Neural cell (in vitro differentiated cells): Measurements from ENCODE around the gene FAM229A. TPM values are rescaled to one million over a fixed set of nuclear protein-coding genes. Genes with fewer than 3 reads are reported as not detected.
A peak's percentile ranks its signal among the peaks of the same experiment; 100 is the strongest.

Experiments
- H2AFZ ChIP-seq: fragments of 200-600, 300-800 bp; sonication (generic), shearing (Covaris generic); 2 replicates; pipeline ENCODE4 v1.6.0; 2014; ENCODE audit warnings: low read depth, mild to moderate bottlenecking, antibody characterized with exemption, low read length, moderate library complexity
- H3F3A ChIP-seq: fragments of 200-600 bp; shearing (Covaris generic); 2 replicates; pipeline ENCODE4 v1.6.1; 2016; ENCODE audit warnings: mild to moderate bottlenecking, moderate library complexity, mixed read lengths, antibody characterized with exemption, low read length; ENCODE audit not compliant: insufficient read depth, poor library complexity, severe bottlenecking
- H3K27ac ChIP-seq: fragments of 200-600, 300-800 bp; sonication (generic), shearing (Covaris generic); 2 replicates; pipeline ENCODE4 v1.5.1; 2014; ENCODE audit warnings: mild to moderate bottlenecking, low read length, moderate library complexity
- H3K27me3 ChIP-seq: fragments of 300-800, 200-600 bp; sonication (generic), shearing (Covaris generic); 2 replicates; pipeline ENCODE4 v1.6.0; 2014; ENCODE audit warnings: mild to moderate bottlenecking, low read depth, low read length, moderate library complexity; ENCODE audit not compliant: insufficient read depth
- H3K36me3 ChIP-seq: fragments of 300-800, 200-600 bp; sonication (generic), shearing (Covaris generic); 2 replicates; pipeline ENCODE4 v1.5.1; 2014; ENCODE audit warnings: mild to moderate bottlenecking, antibody characterized with exemption, low read length, moderate library complexity; ENCODE audit not compliant: insufficient read depth
- H3K4me2 ChIP-seq: fragments of 300-800, 200-600 bp; sonication (generic), shearing (Covaris generic); 2 replicates; pipeline ENCODE4 v1.6.0; 2014; ENCODE audit warnings: mild to moderate bottlenecking, low read length
- H3K4me3 ChIP-seq: fragments of 300-800, 200-600 bp; sonication (generic), shearing (Covaris generic); 2 replicates; pipeline ENCODE4 v1.5.1; 2014; ENCODE audit warnings: mild to moderate bottlenecking, low read length, moderate library complexity
- H3K79me2 ChIP-seq: fragments of 200-600 bp; shearing (Covaris generic); replicated peaks from 2 replicates; pipeline ENCODE4 v1.6.0; 2014; ENCODE audit warnings: mild to moderate bottlenecking, low read length, moderate library complexity; ENCODE audit not compliant: insufficient read depth
- H3K9ac ChIP-seq: fragments of 300-800, 200-600 bp; sonication (generic), shearing (Covaris generic); 2 replicates; pipeline ENCODE4 v1.6.1; 2016; ENCODE audit warnings: mild to moderate bottlenecking, low read length, mixed read lengths
- H3K9me2 ChIP-seq: fragments of 200-600 bp; shearing (Covaris generic); 2 replicates; pipeline ENCODE4 v1.6.1; 2016; ENCODE audit warnings: mild to moderate bottlenecking, low read length, mixed read lengths; ENCODE audit not compliant: insufficient read depth
- H3K9me3 ChIP-seq: fragments of 200-600, 300-800 bp; sonication (generic), shearing (Covaris generic); 2 replicates; pipeline ENCODE4 v1.6.1; 2016; ENCODE audit warnings: mild to moderate bottlenecking, mixed run types, low read length, moderate library complexity, mixed read lengths
- H4K20me1 ChIP-seq: fragments of 200-600 bp; shearing (Covaris generic); 2 replicates; pipeline ENCODE4 v1.6.1; 2016; ENCODE audit warnings: mild to moderate bottlenecking, mixed run types; ENCODE audit not compliant: insufficient read depth
- EP300 ChIP-seq: fragments of 450-650 bp; conservative IDR thresholded peaks from 2 replicates; pipeline ENCODE4 v1.6.1; 2014; ENCODE audit warnings: antibody characterized with exemption, mild to moderate bottlenecking, moderate library complexity; ENCODE audit not compliant: poor library complexity, severe bottlenecking
- EZH2 ChIP-seq: fragments of 200-600, 300-800 bp; shearing (Covaris generic), sonication (generic); IDR thresholded peaks from 2 replicates; pipeline ENCODE4 v1.6.1; 2014; ENCODE audit warnings: antibody characterized with exemption, low read length, borderline replicate concordance, mild to moderate bottlenecking; ENCODE audit not compliant: insufficient read depth, poor library complexity, severe bottlenecking
- MXI1 ChIP-seq: fragments of 450-650 bp; conservative IDR thresholded peaks from 2 replicates; pipeline ENCODE4 v1.6.1; 2014; ENCODE audit warnings: antibody characterized with exemption, mild to moderate bottlenecking; ENCODE audit not compliant: poor library complexity, severe bottlenecking
- POLR2AphosphoS5 ChIP-seq: IDR thresholded peaks from 2 replicates; pipeline ENCODE4 v1.6.1; 2012
- RAD21 ChIP-seq: fragments of 450-650 bp; conservative IDR thresholded peaks from 2 replicates; pipeline ENCODE4 v1.6.1; 2014; ENCODE audit warnings: antibody characterized with exemption, mild to moderate bottlenecking, moderate library complexity
- SMC3 ChIP-seq: fragments of 450-650 bp; conservative IDR thresholded peaks from 2 replicates; pipeline ENCODE4 v1.6.1; 2014; ENCODE audit warnings: antibody characterized with exemption, mild to moderate bottlenecking, moderate library complexity; ENCODE audit not compliant: poor library complexity
- TAF1 ChIP-seq: IDR thresholded peaks from 2 replicates; pipeline ENCODE4 v1.6.1; 2012; ENCODE audit warnings: low read depth
- polyA plus RNA-seq: library from polyadenylated mRNA; depleted of rRNA; stranded (reverse); fragments of >200 nt; gene quantifications from 2 replicates; pipeline ENCODE4 v1.2.3, GENCODE V29; 2014
- TF ChIP-seq, protein P1 (sequence below): IDR thresholded peaks from 2 replicates; pipeline ENCODE4 v1.6.1; 2012; ENCODE audit warnings: borderline replicate concordance
- TF ChIP-seq, protein P2 (sequence below): fragments of 450-650 bp; IDR thresholded peaks from 2 replicates; pipeline ENCODE4 v1.5.1; 2014; ENCODE audit warnings: antibody characterized with exemption, mild to moderate bottlenecking, moderate library complexity; ENCODE audit not compliant: poor library complexity, severe bottlenecking

FAM229A gene
- polyA plus RNA-seq, 1 donor from 2014 or later, result 6.1 TPM

DNA sequence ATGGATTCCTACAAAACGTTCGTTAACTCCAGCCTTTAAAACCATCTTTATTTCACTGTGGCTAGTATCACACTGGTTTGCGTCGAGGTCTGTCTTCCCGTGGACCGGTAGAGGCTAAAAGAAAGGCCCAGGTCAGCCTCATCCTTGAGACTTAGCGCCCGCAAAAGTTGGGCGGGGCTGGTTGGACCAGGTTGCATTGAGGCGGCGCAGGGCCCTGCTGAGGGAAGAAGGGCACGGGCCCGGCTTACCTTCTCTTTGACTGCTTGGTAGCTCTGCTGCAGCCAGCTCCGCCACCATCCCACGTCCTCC, 31.5 kb upstream of the FAM229A start:
- no peaks in the 10 kb centered on the region for H3K9me2 ChIP-seq
- peak overlapping the region; percentile 81 for H2AFZ ChIP-seq
- peak overlapping the region; percentile 99 for H3K27ac ChIP-seq
- H3K4me2 ChIP-seq, result peak overlapping the region; percentile 99
- peaks cover 4% of the 10 kb centered on the region for H3F3A ChIP-seq
- peaks cover 55% of the 10 kb centered on the region for H3K79me2 ChIP-seq
- H3K4me3 ChIP-seq, result peak overlapping the region; percentile 81
- H3K27me3 ChIP-seq, result no peaks in the 10 kb centered on the region
- TF ChIP-seq, protein P1, sequence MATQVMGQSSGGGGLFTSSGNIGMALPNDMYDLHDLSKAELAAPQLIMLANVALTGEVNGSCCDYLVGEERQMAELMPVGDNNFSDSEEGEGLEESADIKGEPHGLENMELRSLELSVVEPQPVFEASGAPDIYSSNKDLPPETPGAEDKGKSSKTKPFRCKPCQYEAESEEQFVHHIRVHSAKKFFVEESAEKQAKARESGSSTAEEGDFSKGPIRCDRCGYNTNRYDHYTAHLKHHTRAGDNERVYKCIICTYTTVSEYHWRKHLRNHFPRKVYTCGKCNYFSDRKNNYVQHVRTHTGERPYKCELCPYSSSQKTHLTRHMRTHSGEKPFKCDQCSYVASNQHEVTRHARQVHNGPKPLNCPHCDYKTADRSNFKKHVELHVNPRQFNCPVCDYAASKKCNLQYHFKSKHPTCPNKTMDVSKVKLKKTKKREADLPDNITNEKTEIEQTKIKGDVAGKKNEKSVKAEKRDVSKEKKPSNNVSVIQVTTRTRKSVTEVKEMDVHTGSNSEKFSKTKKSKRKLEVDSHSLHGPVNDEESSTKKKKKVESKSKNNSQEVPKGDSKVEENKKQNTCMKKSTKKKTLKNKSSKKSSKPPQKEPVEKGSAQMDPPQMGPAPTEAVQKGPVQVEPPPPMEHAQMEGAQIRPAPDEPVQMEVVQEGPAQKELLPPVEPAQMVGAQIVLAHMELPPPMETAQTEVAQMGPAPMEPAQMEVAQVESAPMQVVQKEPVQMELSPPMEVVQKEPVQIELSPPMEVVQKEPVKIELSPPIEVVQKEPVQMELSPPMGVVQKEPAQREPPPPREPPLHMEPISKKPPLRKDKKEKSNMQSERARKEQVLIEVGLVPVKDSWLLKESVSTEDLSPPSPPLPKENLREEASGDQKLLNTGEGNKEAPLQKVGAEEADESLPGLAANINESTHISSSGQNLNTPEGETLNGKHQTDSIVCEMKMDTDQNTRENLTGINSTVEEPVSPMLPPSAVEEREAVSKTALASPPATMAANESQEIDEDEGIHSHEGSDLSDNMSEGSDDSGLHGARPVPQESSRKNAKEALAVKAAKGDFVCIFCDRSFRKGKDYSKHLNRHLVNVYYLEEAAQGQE, result peak; percentile 66
- no peak for TF ChIP-seq RAD21
- TF ChIP-seq, protein P2, sequence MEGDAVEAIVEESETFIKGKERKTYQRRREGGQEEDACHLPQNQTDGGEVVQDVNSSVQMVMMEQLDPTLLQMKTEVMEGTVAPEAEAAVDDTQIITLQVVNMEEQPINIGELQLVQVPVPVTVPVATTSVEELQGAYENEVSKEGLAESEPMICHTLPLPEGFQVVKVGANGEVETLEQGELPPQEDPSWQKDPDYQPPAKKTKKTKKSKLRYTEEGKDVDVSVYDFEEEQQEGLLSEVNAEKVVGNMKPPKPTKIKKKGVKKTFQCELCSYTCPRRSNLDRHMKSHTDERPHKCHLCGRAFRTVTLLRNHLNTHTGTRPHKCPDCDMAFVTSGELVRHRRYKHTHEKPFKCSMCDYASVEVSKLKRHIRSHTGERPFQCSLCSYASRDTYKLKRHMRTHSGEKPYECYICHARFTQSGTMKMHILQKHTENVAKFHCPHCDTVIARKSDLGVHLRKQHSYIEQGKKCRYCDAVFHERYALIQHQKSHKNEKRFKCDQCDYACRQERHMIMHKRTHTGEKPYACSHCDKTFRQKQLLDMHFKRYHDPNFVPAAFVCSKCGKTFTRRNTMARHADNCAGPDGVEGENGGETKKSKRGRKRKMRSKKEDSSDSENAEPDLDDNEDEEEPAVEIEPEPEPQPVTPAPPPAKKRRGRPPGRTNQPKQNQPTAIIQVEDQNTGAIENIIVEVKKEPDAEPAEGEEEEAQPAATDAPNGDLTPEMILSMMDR, result no peak
- TF ChIP-seq SMC3, result no peak
- H3K36me3 ChIP-seq, result peaks cover 5% of the 10 kb centered on the region
- H3K9me3 ChIP-seq, result no peaks in the 10 kb centered on the region
- no peaks in the 10 kb centered on the region for H4K20me1 ChIP-seq
- peak overlapping the region; percentile 98 for H3K9ac ChIP-seq

DNA sequence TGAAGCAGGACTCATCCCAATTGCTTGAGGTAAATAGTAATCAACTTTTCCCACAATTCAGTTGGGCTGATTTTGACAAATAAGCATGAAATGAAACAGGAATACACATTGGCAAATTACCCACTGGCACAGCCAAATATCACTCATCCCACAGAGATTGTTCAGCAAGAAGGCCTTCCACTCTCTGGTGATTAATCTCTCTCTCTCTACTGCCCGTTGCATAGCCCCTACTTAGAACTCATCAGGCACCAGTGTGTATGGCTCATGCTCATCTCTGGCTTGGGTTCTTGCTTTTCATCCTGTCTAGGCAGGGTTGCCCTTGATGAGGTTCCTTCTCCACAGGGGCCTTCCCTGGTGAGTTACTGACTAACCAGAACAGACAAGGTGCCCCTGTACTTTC, 30.9 kb upstream of the FAM229A start:
- Histone ChIP-seq H3K27ac (peak overlapping the region; percentile 99), H3K9me2 (no peaks in the 10 kb centered on the region), H4K20me1 (no peaks in the 10 kb centered on the region), H3K27me3 (no peaks in the 10 kb centered on the region), H3K4me2 (peak overlapping the region; percentile 99), H3K36me3 (peaks cover 5% of the 10 kb centered on the region), H3K79me2 (peaks cover 55% of the 10 kb centered on the region), H3K9me3 (no peaks in the 10 kb centered on the region), H3K4me3 (peak overlapping the region; percentile 81), H3F3A (peaks cover 4% of the 10 kb centered on the region), H3K9ac (peak overlapping the region; percentile 98), H2AFZ (no peak overlapping the region)
- TF ChIP-seq, protein P1, result no peak
- TF ChIP-seq EZH2 (no peak), MXI1 (no peak), EP300 (no peak), TAF1 (no peak), POLR2AphosphoS5 (no peak), RAD21 (no peak), SMC3 (no peak)
- TF ChIP-seq, protein P2, result no peak
